Hepatocyte (in vitro differentiated cells): ENCODE results near the gene DISC1. TPM values are rescaled to one million over a fixed set of nuclear protein-coding genes. Genes with fewer than 3 reads are reported as not detected.

ENCODE experiments used
- DNase-seq: peaks from one replicate; pipeline ENCODE4 v3.0.0-alpha.2; 2016; ENCODE audit warnings: low spot score
- H2AFZ ChIP-seq: fragments of 200-600 bp; sonication (generic); 2 replicates; pipeline ENCODE4 v1.6.0; 2016; ENCODE audit warnings: antibody characterized with exemption, mild to moderate bottlenecking
- H3K27ac ChIP-seq: fragments of 200-600 bp; sonication (generic); 2 replicates; pipeline ENCODE4 v1.5.1; 2016; ENCODE audit warnings: mild to moderate bottlenecking
- H3K27me3 ChIP-seq: fragments of 200-600 bp; sonication (generic); 2 replicates; pipeline ENCODE4 v1.6.1; 2016
- H3K36me3 ChIP-seq: fragments of 200-600 bp; sonication (generic); replicated peaks from 2 replicates; pipeline ENCODE4 v1.5.1; 2016; ENCODE audit warnings: low read depth; ENCODE audit not compliant: insufficient read depth
- H3K4me1 ChIP-seq: fragments of 200-600 bp; sonication (generic); 2 replicates; pipeline ENCODE4 v1.5.1; 2016; ENCODE audit warnings: mild to moderate bottlenecking, moderate library complexity; ENCODE audit not compliant: insufficient read depth
- H3K4me2 ChIP-seq: fragments of 200-600 bp; sonication (generic); 2 replicates; pipeline ENCODE4 v1.6.0; 2016
- H3K4me3 ChIP-seq: fragments of 200-600 bp; sonication (generic); 2 replicates; pipeline ENCODE4 v1.5.1; 2016; ENCODE audit warnings: mild to moderate bottlenecking
- H3K79me2 ChIP-seq: fragments of 200-600 bp; sonication (generic); 2 replicates; pipeline ENCODE4 v1.6.0; 2017; ENCODE audit warnings: mild to moderate bottlenecking
- H3K9me2 ChIP-seq: fragments of 200-600 bp; sonication (generic); replicated peaks from 2 replicates; pipeline ENCODE4 v1.6.0; 2017; ENCODE audit warnings: mild to moderate bottlenecking; ENCODE audit not compliant: insufficient read depth
- H3K9me3 ChIP-seq: fragments of 200-600 bp; sonication (generic); 2 replicates; pipeline ENCODE4 v1.5.1; 2016; ENCODE audit warnings: low read depth, mild to moderate bottlenecking
- H4K20me1 ChIP-seq: fragments of 200-600 bp; sonication (generic); 2 replicates; pipeline ENCODE4 v1.6.0; 2016; ENCODE audit warnings: mild to moderate bottlenecking; ENCODE audit not compliant: insufficient read depth, poor library complexity, severe bottlenecking
- CTCF ChIP-seq: fragments of 200-600 bp; sonication (generic); IDR thresholded peaks from 2 replicates; pipeline ENCODE4 v1.5.1; 2016; ENCODE audit warnings: antibody characterized with exemption, mild to moderate bottlenecking; ENCODE audit not compliant: poor library complexity
- EZH2 ChIP-seq: fragments of 200-600 bp; sonication (generic); IDR thresholded peaks from 2 replicates; pipeline ENCODE4 v1.6.1; 2016; ENCODE audit warnings: antibody characterized with exemption, mild to moderate bottlenecking, borderline replicate concordance
- EZH2phosphoT487 ChIP-seq: fragments of 200-600 bp; sonication (generic); IDR thresholded peaks from one replicate; pipeline ENCODE4 v1.6.1; 2018; ENCODE audit warnings: antibody characterized with exemption, mild to moderate bottlenecking, low read depth, moderate library complexity; ENCODE audit not compliant: unreplicated experiment, severe bottlenecking
- WGBS: methylation state at CpG from one replicate; pipeline ENCODE4 v1.1.6; 2016; ENCODE audit warnings: low lambda C conversion rate; ENCODE audit errors: missing lambda C conversion rate; 5-methylcytosine and 5-hydroxymethylcytosine counted together
- polyA plus RNA-seq: library from polyadenylated mRNA; unstranded; fragments of >200 nt; fragmentation: Nextera tagmentation; extraction: Ambion mirVana; gene quantifications from 2 replicates; pipeline ENCODE4 v1.2.1, GENCODE V29; 2016
- total RNA-seq: library from RNA; depleted of rRNA; stranded (reverse); fragments of >200 nt; gene quantifications from 2 replicates; pipeline ENCODE4 v1.2.3, GENCODE V29; 2014

DISC1 gene
- total and polyA plus RNA-seq, 2 experiments from 2014 or later, result 3.0 to 4.7 TPM

- H2AFZ ChIP-seq, result no peak overlapping the region
- H3K9me2 ChIP-seq, result no peaks in the 10 kb centered on the region
- no peak for DNase-seq
- 100% methylated on average over 4 of the region's 4 CpGs for WGBS
- H3K9me3 ChIP-seq, result no peaks in the 10 kb centered on the region
- no peaks in the 10 kb centered on the region for H3K36me3 ChIP-seq
- H3K79me2 ChIP-seq, result no peaks in the 10 kb centered on the region
- no peaks in the 10 kb centered on the region for H4K20me1 ChIP-seq
- no peaks in the 10 kb centered on the region for H3K27me3 ChIP-seq
- H3K4me2 ChIP-seq, result no peak overlapping the region
- H3K27ac ChIP-seq, result no peak overlapping the region
- no peaks in the 10 kb centered on the region for H3K4me1 ChIP-seq
- TF ChIP-seq EZH2phosphoT487 (no peak), CTCF (no peak)
- H3K4me3 ChIP-seq, result no peak overlapping the region
Measured at GRCh38 chr1:231734417-231734816, 107.8 kb downstream of the DISC1 start.

DNA sequence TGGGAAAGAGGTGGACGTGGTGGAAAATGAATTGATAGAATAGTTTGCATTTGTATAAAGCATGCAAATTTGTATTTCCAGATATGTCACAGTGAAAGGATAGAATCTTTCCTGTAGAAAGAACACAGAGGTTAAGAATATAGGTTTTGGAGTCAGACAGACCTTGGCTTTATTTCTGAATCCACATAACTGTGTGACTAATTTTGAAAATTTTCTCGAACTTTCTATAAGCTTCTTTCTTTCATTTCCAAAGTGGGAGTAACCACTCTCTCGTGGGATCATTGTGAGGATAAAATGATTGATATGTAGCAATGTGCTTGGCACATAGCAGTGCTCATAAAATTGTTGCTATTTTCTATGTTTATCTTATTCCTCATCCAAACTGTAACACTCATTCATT, 108.8 kb downstream of the DISC1 start:
- no peak overlapping the region for H3K4me3 ChIP-seq

DNA sequence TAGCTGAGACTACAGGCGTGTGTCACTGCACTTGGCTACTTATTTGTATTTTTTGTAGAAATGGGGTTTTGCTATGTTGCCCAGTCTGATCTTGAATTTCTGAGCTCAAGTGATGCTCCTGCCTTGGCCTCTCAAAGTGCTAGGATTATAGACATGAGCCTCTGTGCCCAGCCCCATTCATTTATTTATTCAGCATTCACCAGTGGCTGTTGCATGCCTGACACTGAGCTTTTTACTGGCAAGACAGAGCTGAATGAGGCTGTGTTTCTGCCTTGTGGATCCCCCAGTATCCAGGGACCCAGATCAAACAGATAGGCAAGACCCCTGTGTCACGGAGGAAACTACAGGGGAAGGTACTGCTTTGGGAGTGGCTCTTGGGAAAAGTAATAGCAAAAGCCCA, 109.4 kb downstream of the DISC1 start:
- Histone ChIP-seq H4K20me1 (no peaks in the 10 kb centered on the region), H3K9me2 (no peaks in the 10 kb centered on the region), H2AFZ (no peak overlapping the region), H3K27ac (no peak overlapping the region), H3K36me3 (no peaks in the 10 kb centered on the region), H3K4me1 (no peaks in the 10 kb centered on the region), H3K9me3 (no peaks in the 10 kb centered on the region), H3K4me2 (no peak overlapping the region), H3K79me2 (no peaks in the 10 kb centered on the region), H3K27me3 (no peaks in the 10 kb centered on the region), H3K4me3 (no peak overlapping the region)
- DNase-seq, result no peak
- 88% methylated on average over 2 of the region's 2 CpGs for WGBS
- TF ChIP-seq CTCF (no peak), EZH2phosphoT487 (no peak), EZH2 (no peak)

More for the DNA sequence above, 108.8 kb downstream of the DISC1 start:
- H3K9me2 ChIP-seq, result no peaks in the 10 kb centered on the region
- TF ChIP-seq CTCF (no peak), EZH2phosphoT487 (no peak), EZH2 (no peak)
- H3K27me3 ChIP-seq, result no peaks in the 10 kb centered on the region
- H3K9me3 ChIP-seq, result no peaks in the 10 kb centered on the region
- no peaks in the 10 kb centered on the region for H4K20me1 ChIP-seq
- no peaks in the 10 kb centered on the region for H3K36me3 ChIP-seq
- H3K27ac ChIP-seq, result no peak overlapping the region
- WGBS, result 93% methylated on average over 3 of the region's 3 CpGs
- no peak for DNase-seq
- no peak overlapping the region for H2AFZ ChIP-seq
- H3K4me2 ChIP-seq, result no peak overlapping the region
- no peaks in the 10 kb centered on the region for H3K79me2 ChIP-seq
- H3K4me1 ChIP-seq, result no peaks in the 10 kb centered on the region

DNA sequence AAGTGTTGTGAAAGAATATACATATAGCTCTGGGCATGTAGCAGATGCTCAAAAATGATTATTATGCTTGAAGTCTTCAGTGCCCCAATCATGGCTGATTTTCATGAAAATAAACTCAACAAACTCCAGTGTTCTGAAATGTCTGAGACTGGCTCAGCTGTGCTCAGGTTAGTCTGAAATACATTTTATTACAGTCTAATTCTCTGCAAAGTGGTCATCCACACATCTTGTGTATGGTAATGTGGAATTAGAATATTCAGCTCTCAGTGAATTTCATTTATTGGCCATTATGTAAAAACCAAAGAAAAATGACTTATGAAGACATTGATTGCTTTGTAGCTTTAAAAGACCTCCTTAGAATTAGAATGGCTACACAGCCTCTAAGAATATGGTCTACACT, 109.9 kb downstream of the DISC1 start:
- Histone ChIP-seq H3K4me1 (no peaks in the 10 kb centered on the region), H4K20me1 (no peaks in the 10 kb centered on the region), H3K9me2 (no peaks in the 10 kb centered on the region), H2AFZ (no peak overlapping the region), H3K79me2 (no peaks in the 10 kb centered on the region), H3K36me3 (no peaks in the 10 kb centered on the region), H3K27ac (no peak overlapping the region), H3K27me3 (no peaks in the 10 kb centered on the region), H3K4me2 (no peak overlapping the region), H3K9me3 (no peaks in the 10 kb centered on the region), H3K4me3 (no peak overlapping the region)
- no peak for TF ChIP-seq EZH2
- DNase-seq, result no peak
